GM12878 (cell line): ENCODE results near the gene CHPT1. TPM values are rescaled to one million over a fixed set of nuclear protein-coding genes. Genes with fewer than 3 reads are reported as not detected.

Source experiments
- CHD1 ChIP-seq: IDR thresholded peaks from 2 replicates; pipeline ENCODE4 v1.6.1; 2012; ENCODE audit warnings: low read depth, low read length, improper control_type of control experiment
- DPF2 ChIP-seq: fragments of 450-650 bp; IDR thresholded peaks from 2 replicates; pipeline ENCODE4 v1.6.1; 2017; ENCODE audit warnings: mild to moderate bottlenecking
- JUNB ChIP-seq: IDR thresholded peaks from 2 replicates; pipeline ENCODE4 v1.6.1; 2016; ENCODE audit warnings: antibody characterized with exemption, mild to moderate bottlenecking
- NR2C1 ChIP-seq: fragments of 450-650 bp; IDR thresholded peaks from 2 replicates; pipeline ENCODE4 v1.6.1; 2017; ENCODE audit warnings: antibody characterized with exemption, mild to moderate bottlenecking, moderate library complexity
- NR2F1 ChIP-seq: fragments of 450-650 bp; conservative IDR thresholded peaks from 2 replicates; pipeline ENCODE4 v1.6.1; 2017; ENCODE audit warnings: mild to moderate bottlenecking
- RELA ChIP-seq: fragments of 450-650 bp; IDR thresholded peaks from 2 replicates; pipeline ENCODE4 v1.8.0; 2014; ENCODE audit warnings: borderline replicate concordance; ENCODE audit not compliant: partially characterized antibody
- polyA plus RNA-seq, 11 experiments: library from polyadenylated mRNA; depleted of rRNA in 4 of 11; unstranded in 6 of 11; stranded (reverse) in 5 of 11; fragments of >200 nt; fragmentation: Nextera tagmentation in 4 of 11; fragmentation: Illumina TruSeq in 1 of 11; extraction: Ambion mirVana in 4 of 11; extraction: Trizol in 1 of 11; gene quantifications; 1 replicate in 1 of 11; 2 replicates in 10 of 11; pipeline versions ENCODE4 v1.2.1 to v1.2.3, GENCODE V29; 2011 to 2016; ENCODE audit warnings: inconsistent platforms in 2 of 11, missing spikeins in 2 of 11, low read depth in 1 of 11
- total RNA-seq, 4 experiments: library from RNA; depleted of rRNA in 3 of 4; stranded (reverse); fragments of >200 nt in 3 of 4; fragmentation: Illumina TruSeq in 1 of 4; extraction: Trizol in 1 of 4; gene quantifications; 2 replicates each; pipeline versions ENCODE4 v1.2.1 to v1.2.3, GENCODE V29; 2013 to 2021
- TF ChIP-seq, protein P1 (sequence below): fragments of 450-650 bp; formaldehyde crosslinking; IDR thresholded peaks from 2 replicates; pipeline ENCODE4 v1.5.0; 2022; ENCODE audit warnings: mild to moderate bottlenecking, missing genetic modification characterization
- TF ChIP-seq, protein P2 (sequence below): IDR thresholded peaks from 2 replicates; pipeline ENCODE4 v1.6.1; 2011; ENCODE audit warnings: low read depth, mild to moderate bottlenecking, low read length, moderate library complexity, borderline replicate concordance; ENCODE audit errors: extremely low read depth
- TF ChIP-seq, protein P3 (sequence below): IDR thresholded peaks from 2 replicates; pipeline ENCODE4 v1.6.1; 2012; ENCODE audit warnings: improper control_type of control experiment, low read depth, low read length; ENCODE audit not compliant: insufficient replicate concordance
- TF ChIP-seq, protein P4 (sequence below): fragments of 450-650 bp; IDR thresholded peaks from 2 replicates; pipeline ENCODE4 v1.6.1; 2017; ENCODE audit warnings: mild to moderate bottlenecking, moderate library complexity

CHPT1 gene
- total and polyA plus RNA-seq, 10 of the 15 experiments (the other 5 are each of a cell fraction or from before 2014, with no cell fraction given): 0.85 to 10.2 (median 3.9) TPM

DNA sequence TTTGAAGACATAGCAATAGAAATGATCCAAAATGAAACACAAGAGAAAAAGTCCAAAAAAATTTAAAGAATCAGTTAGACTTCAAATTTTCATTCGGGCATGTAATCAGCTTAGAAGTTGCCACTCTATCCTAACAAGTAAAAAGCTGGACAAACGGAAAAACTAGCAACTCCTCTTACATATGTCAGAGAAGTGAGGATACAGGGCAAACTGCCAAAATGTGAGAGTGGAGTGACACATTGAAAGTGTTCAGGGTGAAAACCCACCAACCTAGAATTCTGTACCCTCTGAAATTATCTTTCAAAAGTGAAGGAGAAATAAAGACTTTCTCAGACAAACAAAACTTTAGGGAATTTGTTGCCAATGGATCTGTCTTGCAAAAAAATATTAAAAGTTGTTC, 42.0 kb upstream of the CHPT1 start (continued):
- TF ChIP-seq, protein P1, sequence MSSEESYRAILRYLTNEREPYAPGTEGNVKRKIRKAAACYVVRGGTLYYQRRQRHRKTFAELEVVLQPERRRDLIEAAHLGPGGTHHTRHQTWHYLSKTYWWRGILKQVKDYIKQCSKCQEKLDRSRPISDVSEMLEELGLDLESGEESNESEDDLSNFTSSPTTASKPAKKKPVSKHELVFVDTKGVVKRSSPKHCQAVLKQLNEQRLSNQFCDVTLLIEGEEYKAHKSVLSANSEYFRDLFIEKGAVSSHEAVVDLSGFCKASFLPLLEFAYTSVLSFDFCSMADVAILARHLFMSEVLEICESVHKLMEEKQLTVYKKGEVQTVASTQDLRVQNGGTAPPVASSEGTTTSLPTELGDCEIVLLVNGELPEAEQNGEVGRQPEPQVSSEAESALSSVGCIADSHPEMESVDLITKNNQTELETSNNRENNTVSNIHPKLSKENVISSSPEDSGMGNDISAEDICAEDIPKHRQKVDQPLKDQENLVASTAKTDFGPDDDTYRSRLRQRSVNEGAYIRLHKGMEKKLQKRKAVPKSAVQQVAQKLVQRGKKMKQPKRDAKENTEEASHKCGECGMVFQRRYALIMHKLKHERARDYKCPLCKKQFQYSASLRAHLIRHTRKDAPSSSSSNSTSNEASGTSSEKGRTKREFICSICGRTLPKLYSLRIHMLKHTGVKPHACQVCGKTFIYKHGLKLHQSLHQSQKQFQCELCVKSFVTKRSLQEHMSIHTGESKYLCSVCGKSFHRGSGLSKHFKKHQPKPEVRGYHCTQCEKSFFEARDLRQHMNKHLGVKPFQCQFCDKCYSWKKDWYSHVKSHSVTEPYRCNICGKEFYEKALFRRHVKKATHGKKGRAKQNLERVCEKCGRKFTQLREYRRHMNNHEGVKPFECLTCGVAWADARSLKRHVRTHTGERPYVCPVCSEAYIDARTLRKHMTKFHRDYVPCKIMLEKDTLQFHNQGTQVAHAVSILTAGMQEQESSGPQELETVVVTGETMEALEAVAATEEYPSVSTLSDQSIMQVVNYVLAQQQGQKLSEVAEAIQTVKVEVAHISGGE (CRISPR knock-in tag): no peak
- TF ChIP-seq, protein P2, sequence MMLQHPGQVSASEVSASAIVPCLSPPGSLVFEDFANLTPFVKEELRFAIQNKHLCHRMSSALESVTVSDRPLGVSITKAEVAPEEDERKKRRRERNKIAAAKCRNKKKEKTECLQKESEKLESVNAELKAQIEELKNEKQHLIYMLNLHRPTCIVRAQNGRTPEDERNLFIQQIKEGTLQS: no peak
- TF ChIP-seq, protein P3, sequence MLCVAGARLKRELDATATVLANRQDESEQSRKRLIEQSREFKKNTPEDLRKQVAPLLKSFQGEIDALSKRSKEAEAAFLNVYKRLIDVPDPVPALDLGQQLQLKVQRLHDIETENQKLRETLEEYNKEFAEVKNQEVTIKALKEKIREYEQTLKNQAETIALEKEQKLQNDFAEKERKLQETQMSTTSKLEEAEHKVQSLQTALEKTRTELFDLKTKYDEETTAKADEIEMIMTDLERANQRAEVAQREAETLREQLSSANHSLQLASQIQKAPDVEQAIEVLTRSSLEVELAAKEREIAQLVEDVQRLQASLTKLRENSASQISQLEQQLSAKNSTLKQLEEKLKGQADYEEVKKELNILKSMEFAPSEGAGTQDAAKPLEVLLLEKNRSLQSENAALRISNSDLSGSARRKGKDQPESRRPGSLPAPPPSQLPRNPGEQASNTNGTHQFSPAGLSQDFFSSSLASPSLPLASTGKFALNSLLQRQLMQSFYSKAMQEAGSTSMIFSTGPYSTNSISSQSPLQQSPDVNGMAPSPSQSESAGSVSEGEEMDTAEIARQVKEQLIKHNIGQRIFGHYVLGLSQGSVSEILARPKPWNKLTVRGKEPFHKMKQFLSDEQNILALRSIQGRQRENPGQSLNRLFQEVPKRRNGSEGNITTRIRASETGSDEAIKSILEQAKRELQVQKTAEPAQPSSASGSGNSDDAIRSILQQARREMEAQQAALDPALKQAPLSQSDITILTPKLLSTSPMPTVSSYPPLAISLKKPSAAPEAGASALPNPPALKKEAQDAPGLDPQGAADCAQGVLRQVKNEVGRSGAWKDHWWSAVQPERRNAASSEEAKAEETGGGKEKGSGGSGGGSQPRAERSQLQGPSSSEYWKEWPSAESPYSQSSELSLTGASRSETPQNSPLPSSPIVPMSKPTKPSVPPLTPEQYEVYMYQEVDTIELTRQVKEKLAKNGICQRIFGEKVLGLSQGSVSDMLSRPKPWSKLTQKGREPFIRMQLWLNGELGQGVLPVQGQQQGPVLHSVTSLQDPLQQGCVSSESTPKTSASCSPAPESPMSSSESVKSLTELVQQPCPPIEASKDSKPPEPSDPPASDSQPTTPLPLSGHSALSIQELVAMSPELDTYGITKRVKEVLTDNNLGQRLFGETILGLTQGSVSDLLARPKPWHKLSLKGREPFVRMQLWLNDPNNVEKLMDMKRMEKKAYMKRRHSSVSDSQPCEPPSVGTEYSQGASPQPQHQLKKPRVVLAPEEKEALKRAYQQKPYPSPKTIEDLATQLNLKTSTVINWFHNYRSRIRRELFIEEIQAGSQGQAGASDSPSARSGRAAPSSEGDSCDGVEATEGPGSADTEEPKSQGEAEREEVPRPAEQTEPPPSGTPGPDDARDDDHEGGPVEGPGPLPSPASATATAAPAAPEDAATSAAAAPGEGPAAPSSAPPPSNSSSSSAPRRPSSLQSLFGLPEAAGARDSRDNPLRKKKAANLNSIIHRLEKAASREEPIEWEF: no peak
- TF ChIP-seq NR2F1: no peak
- TF ChIP-seq DPF2: no peak
- no peak for TF ChIP-seq RELA
- TF ChIP-seq JUNB: no peak
- TF ChIP-seq NR2C1: no peak
- TF ChIP-seq, protein P4, sequence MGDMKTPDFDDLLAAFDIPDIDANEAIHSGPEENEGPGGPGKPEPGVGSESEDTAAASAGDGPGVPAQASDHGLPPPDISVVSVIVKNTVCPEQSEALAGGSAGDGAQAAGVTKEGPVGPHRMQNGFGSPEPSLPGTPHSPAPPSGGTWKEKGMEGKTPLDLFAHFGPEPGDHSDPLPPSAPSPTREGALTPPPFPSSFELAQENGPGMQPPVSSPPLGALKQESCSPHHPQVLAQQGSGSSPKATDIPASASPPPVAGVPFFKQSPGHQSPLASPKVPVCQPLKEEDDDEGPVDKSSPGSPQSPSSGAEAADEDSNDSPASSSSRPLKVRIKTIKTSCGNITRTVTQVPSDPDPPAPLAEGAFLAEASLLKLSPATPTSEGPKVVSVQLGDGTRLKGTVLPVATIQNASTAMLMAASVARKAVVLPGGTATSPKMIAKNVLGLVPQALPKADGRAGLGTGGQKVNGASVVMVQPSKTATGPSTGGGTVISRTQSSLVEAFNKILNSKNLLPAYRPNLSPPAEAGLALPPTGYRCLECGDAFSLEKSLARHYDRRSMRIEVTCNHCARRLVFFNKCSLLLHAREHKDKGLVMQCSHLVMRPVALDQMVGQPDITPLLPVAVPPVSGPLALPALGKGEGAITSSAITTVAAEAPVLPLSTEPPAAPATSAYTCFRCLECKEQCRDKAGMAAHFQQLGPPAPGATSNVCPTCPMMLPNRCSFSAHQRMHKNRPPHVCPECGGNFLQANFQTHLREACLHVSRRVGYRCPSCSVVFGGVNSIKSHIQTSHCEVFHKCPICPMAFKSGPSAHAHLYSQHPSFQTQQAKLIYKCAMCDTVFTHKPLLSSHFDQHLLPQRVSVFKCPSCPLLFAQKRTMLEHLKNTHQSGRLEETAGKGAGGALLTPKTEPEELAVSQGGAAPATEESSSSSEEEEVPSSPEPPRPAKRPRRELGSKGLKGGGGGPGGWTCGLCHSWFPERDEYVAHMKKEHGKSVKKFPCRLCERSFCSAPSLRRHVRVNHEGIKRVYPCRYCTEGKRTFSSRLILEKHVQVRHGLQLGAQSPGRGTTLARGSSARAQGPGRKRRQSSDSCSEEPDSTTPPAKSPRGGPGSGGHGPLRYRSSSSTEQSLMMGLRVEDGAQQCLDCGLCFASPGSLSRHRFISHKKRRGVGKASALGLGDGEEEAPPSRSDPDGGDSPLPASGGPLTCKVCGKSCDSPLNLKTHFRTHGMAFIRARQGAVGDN: no peak
- no peak for TF ChIP-seq CHD1
- TF ChIP-seq, all 136 proteins: peak for 0
